Erythroblast (primary cell): ENCODE results near the gene PPM1J.

Experiments
- GATA1 ChIP-seq: IDR thresholded peaks from 2 replicates; pipeline ENCODE4 v1.6.1; 2011; ENCODE audit warnings: low read depth, mild to moderate bottlenecking, control low read depth, low read length, moderate library complexity
- POLR2A ChIP-seq: IDR thresholded peaks from 2 replicates; pipeline ENCODE4 v1.6.1; 2011; ENCODE audit warnings: mild to moderate bottlenecking, low read length

- TF ChIP-seq POLR2A (no peak), GATA1 (no peak)
These were observed 47.7 kb upstream of the PPM1J start for GRCh38 chr1:112762541-112763500.
